Measurements from ENCODE around the gene ITGB5. TPM values are rescaled to one million over a fixed set of nuclear protein-coding genes. Genes with fewer than 3 reads are reported as not detected.

ITGB5 gene
- total and polyA plus RNA-seq, 2 experiments from 2014 or later, result 103 to 109 TPM

DNA sequence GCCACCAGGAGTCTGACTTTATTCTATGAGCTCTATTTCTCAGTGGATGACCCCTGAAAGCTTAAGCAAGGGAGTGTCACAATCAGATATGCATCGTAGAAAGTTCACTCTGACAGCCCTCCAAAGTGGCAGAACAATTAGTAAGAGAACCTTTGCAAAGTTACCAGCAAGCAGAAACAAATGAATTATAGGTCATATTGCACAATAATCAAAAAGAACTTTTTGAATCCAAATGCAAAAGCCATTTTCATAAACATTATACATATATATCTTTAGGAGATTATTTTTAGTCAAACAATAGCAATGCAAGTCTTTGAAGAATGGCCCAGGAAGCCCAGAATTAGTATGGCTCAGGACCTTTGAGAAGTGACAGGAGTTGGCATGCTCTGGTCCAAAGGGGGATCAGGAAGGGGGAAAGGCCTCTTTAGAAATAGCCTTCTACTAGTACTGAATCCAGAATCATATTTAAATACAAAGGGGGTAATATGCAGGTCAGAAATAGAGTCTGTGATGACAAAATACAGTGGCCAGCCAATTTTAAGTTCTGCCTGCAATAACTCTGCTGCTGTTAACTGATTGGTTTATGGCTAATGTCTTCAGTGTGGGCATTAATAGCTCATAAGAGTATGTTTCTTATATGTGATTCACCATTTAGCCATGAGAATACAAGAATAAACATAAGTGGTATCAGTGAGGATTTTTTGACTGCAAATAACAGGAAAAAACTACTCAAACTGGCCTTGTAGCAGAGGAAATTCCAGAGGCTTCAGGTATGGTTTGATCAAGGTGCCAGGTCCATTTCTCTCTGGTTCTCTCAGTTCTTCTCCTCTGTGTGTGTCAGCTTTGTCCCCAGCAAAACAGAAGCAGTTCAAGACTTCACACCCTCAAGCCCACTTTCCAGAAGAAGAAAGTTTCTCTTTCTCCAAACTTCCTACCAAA, 17.0 kb upstream of the ITGB5 start:
- no peak overlapping the region for H3K4me3 ChIP-seq
- DNase-seq (ENCODE audit: low spot score), result no peak
- H3K4me1 ChIP-seq (ENCODE audit: insufficient read depth), result no peaks in the 10 kb centered on the region
- no peaks in the 10 kb centered on the region for H4K20me1 ChIP-seq (ENCODE audit: insufficient read depth, poor library complexity, severe bottlenecking)
- TF ChIP-seq EZH2phosphoT487 (IDR thresholded peaks at IDR 0.05; ENCODE audit: low read depth, severe bottlenecking, unreplicated experiment), result no peak
- no peak for TF ChIP-seq CTCF (IDR thresholded peaks at IDR 0.05; ENCODE audit: poor library complexity)
- no peak for TF ChIP-seq EZH2 (IDR thresholded peaks at IDR 0.05; ENCODE audit: borderline replicate concordance)
- peaks cover 3% of the 10 kb centered on the region for H3K79me2 ChIP-seq
- no peak overlapping the region for H3K27ac ChIP-seq
- H2AFZ ChIP-seq, result no peak overlapping the region
- H3K36me3 ChIP-seq (replicated peaks; ENCODE audit: insufficient read depth, low read depth), result no peaks in the 10 kb centered on the region
- 55% methylated on average over 1 of the region's 1 CpG for WGBS (ENCODE audit: low lambda C conversion rate, missing lambda C conversion rate)
- no peaks in the 10 kb centered on the region for H3K9me2 ChIP-seq (replicated peaks; ENCODE audit: insufficient read depth)
- no peaks in the 10 kb centered on the region for H3K27me3 ChIP-seq
- no peaks in the 10 kb centered on the region for H3K9me3 ChIP-seq (ENCODE audit: low read depth)
- no peak overlapping the region for H3K4me2 ChIP-seq

DNA sequence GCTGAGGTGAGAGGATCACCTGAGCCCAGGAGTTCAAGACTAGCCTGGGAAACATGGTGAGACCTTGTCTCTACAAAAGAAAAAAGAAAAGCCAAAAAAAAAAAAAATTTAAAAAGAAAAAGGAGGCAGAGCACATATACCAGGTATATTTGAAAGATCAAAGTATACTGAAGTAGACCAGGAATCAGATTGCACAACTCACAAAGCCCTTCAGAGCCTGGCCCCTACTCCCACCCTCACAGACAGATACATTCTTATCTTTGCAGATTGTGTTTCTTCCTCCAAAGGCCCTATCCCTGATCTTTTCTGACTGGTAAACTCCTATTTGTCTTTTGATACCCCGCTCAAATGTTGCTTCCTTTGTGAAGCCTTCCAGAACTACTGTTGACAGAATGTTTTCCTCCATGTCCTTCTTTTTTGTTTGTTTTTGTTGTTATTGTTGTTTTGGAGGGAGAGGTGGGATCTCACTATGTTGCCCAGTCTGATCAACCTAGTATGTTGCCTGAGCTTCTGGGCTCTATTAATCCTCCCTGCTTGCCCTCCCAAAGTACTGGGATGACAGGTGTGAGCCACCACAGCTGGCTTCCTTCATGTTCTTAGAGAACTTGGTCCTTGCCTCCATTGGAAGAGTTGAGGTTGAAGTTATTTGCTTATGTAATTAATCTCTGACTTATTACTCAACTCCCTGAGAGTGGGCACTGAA, 9.8 kb upstream of the ITGB5 start:
- Histone ChIP-seq H3K4me1 (ENCODE audit: insufficient read depth) (no peaks in the 10 kb centered on the region), H3K9me2 (replicated peaks; ENCODE audit: insufficient read depth) (no peaks in the 10 kb centered on the region), H3K27me3 (no peaks in the 10 kb centered on the region), H3K4me3 (no peak overlapping the region), H2AFZ (no peak overlapping the region), H3K36me3 (replicated peaks; ENCODE audit: insufficient read depth, low read depth) (no peaks in the 10 kb centered on the region), H3K27ac (no peak overlapping the region), H3K9me3 (ENCODE audit: low read depth) (no peaks in the 10 kb centered on the region), H3K4me2 (no peak overlapping the region), H4K20me1 (ENCODE audit: insufficient read depth, poor library complexity, severe bottlenecking) (no peaks in the 10 kb centered on the region), H3K79me2 (peaks cover 3% of the 10 kb centered on the region)
- no peak for DNase-seq (ENCODE audit: low spot score)
- WGBS (ENCODE audit: low lambda C conversion rate, missing lambda C conversion rate), result 39% methylated on average over 1 of the region's 1 CpG
- no peak for TF ChIP-seq EZH2phosphoT487 (IDR thresholded peaks at IDR 0.05; ENCODE audit: low read depth, severe bottlenecking, unreplicated experiment)
- no peak for TF ChIP-seq EZH2 (IDR thresholded peaks at IDR 0.05; ENCODE audit: borderline replicate concordance)
- TF ChIP-seq CTCF (IDR thresholded peaks at IDR 0.05; ENCODE audit: poor library complexity), result no peak

DNA sequence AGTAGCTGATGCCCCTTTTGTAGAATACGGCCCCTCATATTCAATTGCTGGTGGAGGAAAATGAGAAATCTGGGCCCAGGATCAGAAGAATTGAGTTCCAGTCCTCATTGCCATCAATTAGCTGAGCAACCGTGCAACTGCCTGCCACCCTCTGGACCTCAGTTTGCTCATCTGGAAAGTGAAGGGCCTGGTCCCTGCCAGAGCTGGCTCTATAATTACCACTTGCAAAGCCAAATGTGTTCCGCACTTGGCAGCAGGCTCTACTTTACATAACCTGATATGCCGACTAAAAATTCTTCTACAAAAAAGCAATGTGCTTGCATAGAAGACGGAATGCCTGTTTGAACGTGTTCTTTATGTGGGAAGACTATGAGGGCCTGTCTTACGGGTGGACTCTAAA, 8.6 kb upstream of the ITGB5 start:
- TF ChIP-seq CTCF (IDR thresholded peaks at IDR 0.05; ENCODE audit: poor library complexity), result no peak
- Histone ChIP-seq H3K4me1 (ENCODE audit: insufficient read depth) (no peaks in the 10 kb centered on the region), H3K27me3 (no peaks in the 10 kb centered on the region), H4K20me1 (ENCODE audit: insufficient read depth, poor library complexity, severe bottlenecking) (no peaks in the 10 kb centered on the region), H3K79me2 (peaks cover 3% of the 10 kb centered on the region), H3K9me3 (ENCODE audit: low read depth) (no peaks in the 10 kb centered on the region), H3K4me3 (no peak overlapping the region), H3K9me2 (replicated peaks; ENCODE audit: insufficient read depth) (no peaks in the 10 kb centered on the region), H3K27ac (no peak overlapping the region), H3K36me3 (replicated peaks; ENCODE audit: insufficient read depth, low read depth) (no peaks in the 10 kb centered on the region), H3K4me2 (no peak overlapping the region), H2AFZ (no peak overlapping the region)
- WGBS (ENCODE audit: low lambda C conversion rate, missing lambda C conversion rate), result 94% methylated on average over 7 of the region's 7 CpGs
- no peak for DNase-seq (ENCODE audit: low spot score)

Data from hepatocyte (in vitro differentiated cells).